Body of pancreas (tissue), 4 donors: ENCODE results near the gene SYT6.

Source experiments
- POLR2A ChIP-seq, 3 donors: fragments of 450-650 bp; IDR thresholded peaks; one replicate each; pipeline ENCODE4 v1.6.1; 2016; ENCODE audit warnings: antibody characterized with exemption in 3 of 3, mild to moderate bottlenecking in 2 of 3
- TF ChIP-seq, protein P1 (sequence below), 7 experiments: fragments of 450-650 bp in 4 of 7; fragments of 200-600 bp in 3 of 7; sonication (generic) in 3 of 7; IDR thresholded peaks; one replicate each; pipeline ENCODE4 v1.5.1; 2016 to 2019; ENCODE audit warnings: antibody characterized with exemption in 7 of 7

DNA sequence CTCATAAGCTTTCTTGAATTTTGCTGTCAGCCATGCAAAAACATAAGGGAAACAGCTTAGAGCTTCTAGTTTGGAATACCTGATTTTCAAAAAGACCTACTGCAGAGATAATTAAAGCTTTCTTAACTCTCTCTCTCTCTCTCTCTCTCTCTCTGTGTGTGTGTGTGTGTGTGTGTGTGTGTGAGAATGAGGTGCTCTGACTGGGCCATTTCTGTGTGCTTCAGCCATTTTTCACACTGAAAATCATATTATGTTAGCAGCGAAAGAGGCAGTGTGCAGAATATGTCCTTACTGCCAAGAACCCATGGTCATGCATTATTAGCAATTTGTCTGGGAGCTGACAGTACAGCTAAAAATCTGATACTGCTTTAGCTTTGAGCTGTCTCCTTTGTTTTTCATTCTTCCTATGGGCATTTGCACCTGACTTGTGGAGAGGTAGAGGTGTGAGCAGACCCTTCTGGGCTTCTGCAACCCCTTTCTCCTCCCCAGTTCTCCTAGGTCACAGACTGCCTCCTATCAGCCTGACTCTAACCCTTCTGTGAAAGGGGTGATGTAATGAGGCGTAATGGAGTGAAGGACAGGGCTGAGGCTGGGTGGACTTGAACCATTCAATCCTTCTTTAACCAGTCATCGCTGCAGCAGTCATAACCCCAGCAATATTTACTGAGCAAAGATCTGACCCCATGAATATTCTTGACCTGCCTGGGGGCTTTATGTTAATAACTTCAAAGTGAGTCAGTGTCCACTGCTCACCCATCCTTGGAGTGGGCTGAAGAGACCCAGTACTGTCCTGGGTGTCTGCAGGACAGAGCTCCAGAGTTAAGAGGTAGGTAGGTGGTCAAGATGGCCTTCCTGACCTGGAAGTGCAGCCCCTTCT, 61.2 kb downstream of the SYT6 start:
- TF ChIP-seq, protein P1, sequence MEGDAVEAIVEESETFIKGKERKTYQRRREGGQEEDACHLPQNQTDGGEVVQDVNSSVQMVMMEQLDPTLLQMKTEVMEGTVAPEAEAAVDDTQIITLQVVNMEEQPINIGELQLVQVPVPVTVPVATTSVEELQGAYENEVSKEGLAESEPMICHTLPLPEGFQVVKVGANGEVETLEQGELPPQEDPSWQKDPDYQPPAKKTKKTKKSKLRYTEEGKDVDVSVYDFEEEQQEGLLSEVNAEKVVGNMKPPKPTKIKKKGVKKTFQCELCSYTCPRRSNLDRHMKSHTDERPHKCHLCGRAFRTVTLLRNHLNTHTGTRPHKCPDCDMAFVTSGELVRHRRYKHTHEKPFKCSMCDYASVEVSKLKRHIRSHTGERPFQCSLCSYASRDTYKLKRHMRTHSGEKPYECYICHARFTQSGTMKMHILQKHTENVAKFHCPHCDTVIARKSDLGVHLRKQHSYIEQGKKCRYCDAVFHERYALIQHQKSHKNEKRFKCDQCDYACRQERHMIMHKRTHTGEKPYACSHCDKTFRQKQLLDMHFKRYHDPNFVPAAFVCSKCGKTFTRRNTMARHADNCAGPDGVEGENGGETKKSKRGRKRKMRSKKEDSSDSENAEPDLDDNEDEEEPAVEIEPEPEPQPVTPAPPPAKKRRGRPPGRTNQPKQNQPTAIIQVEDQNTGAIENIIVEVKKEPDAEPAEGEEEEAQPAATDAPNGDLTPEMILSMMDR (IDR thresholded peaks at IDR 0.05): no peak
- no peak for TF ChIP-seq POLR2A (IDR thresholded peaks at IDR 0.05)
